WTC11 (cell line): Measurements from ENCODE around the gene PTPRCAP. TPM values are rescaled to one million over a fixed set of nuclear protein-coding genes. Genes with fewer than 3 reads are reported as not detected.

Experiments used
- AR ChIP-seq: fragments of 250-450 bp; sonication (Bioruptor Pico); IDR thresholded peaks from 2 replicates; pipeline ENCODE4 v1.9.0; 2021; ENCODE audit warnings: mild to moderate bottlenecking
- ATF1 ChIP-seq: sonication (generic); formaldehyde crosslinking; IDR thresholded peaks from 2 replicates; pipeline ENCODE4 v1.8.1; 2023; ENCODE audit warnings: mild to moderate bottlenecking, moderate library complexity, missing genetic modification reagents
- ATF2 ChIP-seq: sonication (generic); formaldehyde crosslinking; IDR thresholded peaks from 2 replicates; pipeline ENCODE4 v1.8.1; 2022; ENCODE audit warnings: low read depth, missing genetic modification reagents, borderline replicate concordance
- ATF6 ChIP-seq: sonication (generic); formaldehyde crosslinking; IDR thresholded peaks from 2 replicates; pipeline ENCODE4 v1.8.1; 2023; ENCODE audit warnings: mild to moderate bottlenecking, missing genetic modification reagents
- CREB1 ChIP-seq: sonication (generic); formaldehyde crosslinking; IDR thresholded peaks from 2 replicates; pipeline ENCODE4 v1.8.0; 2023; ENCODE audit warnings: mild to moderate bottlenecking, missing genetic modification reagents
- E2F4 ChIP-seq: sonication (generic); formaldehyde crosslinking; IDR thresholded peaks from 2 replicates; pipeline ENCODE4 v1.8.1; 2022; ENCODE audit warnings: low read depth, mild to moderate bottlenecking, moderate library complexity, missing genetic modification reagents, borderline replicate concordance
- ETV6 ChIP-seq: sonication (generic); formaldehyde crosslinking; IDR thresholded peaks from 2 replicates; pipeline ENCODE4 v1.8.1; 2022; ENCODE audit warnings: mild to moderate bottlenecking, missing genetic modification reagents
- GABPB1 ChIP-seq: sonication (generic); formaldehyde crosslinking; IDR thresholded peaks from 2 replicates; pipeline ENCODE4 v1.8.1; 2023; ENCODE audit warnings: mild to moderate bottlenecking, missing genetic modification reagents
- IRF2 ChIP-seq: sonication (generic); formaldehyde crosslinking; IDR thresholded peaks from 2 replicates; pipeline ENCODE4 v1.8.0; 2022; ENCODE audit warnings: low read depth, missing genetic modification reagents, borderline replicate concordance
- MXD4 ChIP-seq: fragments of 250-450 bp; sonication (Bioruptor Pico); IDR thresholded peaks from 2 replicates; pipeline ENCODE4 v1.8.0; 2021; ENCODE audit warnings: mild to moderate bottlenecking, moderate library complexity, borderline replicate concordance
- PRDM15 ChIP-seq: sonication (generic); formaldehyde crosslinking; IDR thresholded peaks from 2 replicates; pipeline ENCODE4 v1.8.0; 2022; ENCODE audit warnings: missing genetic modification reagents
- SOX15 ChIP-seq: fragments of 250-450 bp; sonication (Bioruptor Pico); IDR thresholded peaks from 2 replicates; pipeline ENCODE4 v1.9.0; 2021; ENCODE audit warnings: mild to moderate bottlenecking
- TCF7 ChIP-seq: sonication (generic); formaldehyde crosslinking; IDR thresholded peaks from 2 replicates; pipeline ENCODE4 v1.8.0; 2022; ENCODE audit warnings: mild to moderate bottlenecking, low read depth, missing genetic modification reagents, moderate library complexity
- ZMAT4 ChIP-seq: fragments of 250-450 bp; sonication (Bioruptor Pico); IDR thresholded peaks from 2 replicates; pipeline ENCODE4 v1.9.0; 2021; ENCODE audit warnings: mild to moderate bottlenecking
- ZNF138 ChIP-seq: sonication (generic); formaldehyde crosslinking; conservative IDR thresholded peaks from 2 replicates; pipeline ENCODE4 v1.8.1; 2022; ENCODE audit warnings: mild to moderate bottlenecking, moderate library complexity, missing genetic modification reagents
- ZNF232 ChIP-seq: sonication (generic); formaldehyde crosslinking; IDR thresholded peaks from 2 replicates; pipeline ENCODE4 v1.8.0; 2022; ENCODE audit warnings: mild to moderate bottlenecking, missing genetic modification reagents
- ZNF512 ChIP-seq: sonication (generic); formaldehyde crosslinking; IDR thresholded peaks from 2 replicates; pipeline ENCODE4 v1.8.1; 2022; ENCODE audit warnings: missing genetic modification reagents, borderline replicate concordance
- total RNA-seq: library from RNA; stranded (reverse); gene quantifications from 3 replicates; pipeline ENCODE4 v1.2.3, GENCODE V29; 2021
- TF ChIP-seq, protein P1 (sequence below): fragments of 250-450 bp; sonication (Bioruptor Pico); conservative IDR thresholded peaks from 2 replicates; pipeline ENCODE4 v1.9.0; 2021; ENCODE audit warnings: mild to moderate bottlenecking
- TF ChIP-seq, protein P2 (sequence below): sonication (generic); formaldehyde crosslinking; IDR thresholded peaks from 2 replicates; pipeline ENCODE4 v1.8.1; 2023; ENCODE audit warnings: mild to moderate bottlenecking, missing genetic modification reagents

Gene PTPRCAP
- total RNA-seq, 1 experiment from 2014 or later = 3.6 TPM

DNA sequence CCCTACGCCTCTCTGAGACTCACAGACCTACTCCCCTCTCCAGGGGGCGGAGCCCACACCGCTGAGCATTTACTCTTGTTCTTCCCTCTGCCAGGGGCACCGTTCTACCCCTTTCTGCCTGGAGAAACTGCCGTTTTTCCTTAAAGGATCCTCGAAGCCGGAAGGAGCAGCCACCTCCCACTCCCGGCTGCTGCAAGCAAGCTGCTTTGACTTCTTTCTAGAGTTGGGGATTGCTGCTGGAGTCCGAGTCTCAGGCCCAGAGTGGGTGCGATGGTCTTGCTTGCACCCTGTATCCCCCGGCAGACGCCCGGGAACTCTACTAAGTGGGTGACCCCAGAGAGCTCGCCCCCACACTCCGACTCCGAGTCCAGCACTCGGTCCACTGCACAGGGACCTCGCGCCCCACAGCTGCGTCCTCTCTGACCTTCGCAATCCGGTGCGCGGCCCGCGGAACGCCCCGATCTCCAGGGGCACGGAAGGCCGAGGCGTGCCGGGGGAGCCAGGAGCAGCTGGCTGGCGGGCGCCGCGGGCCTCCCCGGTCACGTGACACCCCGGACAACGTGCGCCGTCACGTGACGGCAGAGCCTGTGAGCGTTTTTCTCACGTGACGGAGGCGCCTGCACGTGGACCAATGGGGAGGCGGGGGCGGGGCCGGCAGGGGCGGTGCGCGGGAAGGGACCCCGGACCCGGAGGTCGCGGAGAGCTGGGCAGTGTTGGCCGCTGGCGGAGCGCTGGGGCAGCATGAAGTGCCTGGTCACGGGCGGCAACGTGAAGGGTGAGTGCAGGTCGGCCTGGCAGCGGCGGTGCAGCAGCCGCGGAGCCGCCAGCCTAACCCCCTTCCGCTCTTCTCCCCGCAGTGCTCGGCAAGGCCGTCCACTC lies 45.9 kb downstream of the PTPRCAP start, which contains the start of gene RAD9A (continued):
- TF ChIP-seq ATF6 (CRISPR knock-in tag) = no peak
- no peak for TF ChIP-seq MXD4 (CRISPR knock-in tag)
- TF ChIP-seq SOX15 (CRISPR knock-in tag) = no peak
- TF ChIP-seq, protein P1, sequence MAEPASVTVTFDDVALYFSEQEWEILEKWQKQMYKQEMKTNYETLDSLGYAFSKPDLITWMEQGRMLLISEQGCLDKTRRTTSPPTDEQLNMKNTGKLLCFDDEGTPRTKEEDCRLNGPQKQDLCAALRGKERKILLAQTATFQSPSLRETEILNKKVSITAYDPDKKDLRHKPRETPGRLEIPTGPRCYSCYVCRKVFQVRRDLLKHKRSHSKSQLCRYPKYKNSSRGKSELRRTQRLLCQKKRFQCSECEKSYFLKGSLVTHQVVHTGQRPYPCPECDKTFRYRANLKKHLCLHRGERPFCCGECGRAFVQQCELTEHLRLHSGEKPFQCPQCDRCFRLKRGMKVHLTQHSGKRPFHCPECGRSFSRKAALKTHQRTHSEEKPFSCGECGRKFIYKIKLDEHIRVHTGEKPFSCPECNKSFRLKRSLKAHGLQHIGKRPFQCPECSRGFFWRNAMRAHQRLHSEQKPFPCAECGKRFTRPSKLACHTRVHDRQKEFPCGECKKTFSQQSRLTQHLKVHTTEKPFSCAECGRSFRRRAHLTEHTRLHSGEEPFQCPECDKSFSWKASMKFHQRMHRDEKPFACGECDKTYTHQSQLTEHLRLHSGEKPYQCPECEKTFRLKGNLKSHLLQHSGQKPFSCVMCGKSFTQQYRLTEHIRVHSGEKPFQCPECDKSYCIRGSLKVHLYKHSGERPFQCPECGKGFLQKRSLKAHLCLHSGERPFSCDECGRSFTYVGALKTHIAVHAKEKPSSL (CRISPR knock-in tag) = no peak
- TF ChIP-seq PRDM15 (CRISPR knock-in tag) = peak; percentile 13; the same call in 1 of the 2 replicates
- TF ChIP-seq ETV6 = 0 out of 2 replicates have a peak, but pooled peaks have one; percentile 74
- no peak for TF ChIP-seq IRF2 (CRISPR knock-in tag)
- TF ChIP-seq, protein P2, sequence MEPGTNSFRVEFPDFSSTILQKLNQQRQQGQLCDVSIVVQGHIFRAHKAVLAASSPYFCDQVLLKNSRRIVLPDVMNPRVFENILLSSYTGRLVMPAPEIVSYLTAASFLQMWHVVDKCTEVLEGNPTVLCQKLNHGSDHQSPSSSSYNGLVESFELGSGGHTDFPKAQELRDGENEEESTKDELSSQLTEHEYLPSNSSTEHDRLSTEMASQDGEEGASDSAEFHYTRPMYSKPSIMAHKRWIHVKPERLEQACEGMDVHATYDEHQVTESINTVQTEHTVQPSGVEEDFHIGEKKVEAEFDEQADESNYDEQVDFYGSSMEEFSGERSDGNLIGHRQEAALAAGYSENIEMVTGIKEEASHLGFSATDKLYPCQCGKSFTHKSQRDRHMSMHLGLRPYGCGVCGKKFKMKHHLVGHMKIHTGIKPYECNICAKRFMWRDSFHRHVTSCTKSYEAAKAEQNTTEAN = no peak
- no peak for TF ChIP-seq ATF1
- TF ChIP-seq AR (CRISPR knock-in tag) = no peak
- TF ChIP-seq ZNF512 (CRISPR knock-in tag) = no peak
- TF ChIP-seq ATF2 (CRISPR knock-in tag) = no peak
- peak; percentile 78; the same call in 1 of the 2 replicates for TF ChIP-seq ZNF232 (CRISPR knock-in tag)
- peak; percentile 69; the same call in 1 of the 2 replicates for TF ChIP-seq CREB1 (CRISPR knock-in tag)
- TF ChIP-seq GABPB1 (CRISPR knock-in tag) = peak; percentile 70; the same call in 1 of the 2 replicates
- TF ChIP-seq E2F4 = no peak
- TF ChIP-seq ZNF138 (CRISPR knock-in tag) = 0 out of 2 replicates have a peak, but pooled peaks have one; percentile 84
- 0 out of 2 replicates have a peak, but pooled peaks have one; percentile 39 for TF ChIP-seq TCF7 (CRISPR knock-in tag)
- TF ChIP-seq ZMAT4 (CRISPR knock-in tag) = no peak
